ENCODE data around the gene FRMD4A.

DNA sequence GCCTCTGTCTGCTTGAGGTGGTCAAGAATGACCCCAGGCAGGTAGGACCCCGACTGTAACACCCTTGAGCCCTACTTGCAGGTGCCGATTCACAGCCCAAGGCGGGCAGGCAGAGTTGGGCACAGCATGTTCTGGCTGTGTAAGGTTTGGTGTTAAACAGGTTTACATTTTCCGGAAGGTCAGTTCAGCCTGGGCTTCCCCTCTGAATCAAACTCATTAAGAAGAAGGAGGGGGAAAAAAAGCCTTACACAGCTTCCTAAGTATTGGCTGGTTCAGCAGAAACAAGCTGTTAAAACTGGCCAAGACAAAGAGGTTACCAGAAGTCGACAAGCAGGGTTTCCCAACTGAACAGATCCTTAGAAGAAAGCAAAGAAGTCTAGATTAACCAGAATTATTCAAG lies 611.3 kb downstream of the FRMD4A start:
- TF ChIP-seq STAT3 (IDR thresholded peaks at IDR 0.05; ENCODE audit: low read depth, low read length) (no peak), KDM1A (IDR thresholded peaks at IDR 0.05; ENCODE audit: borderline replicate concordance) (no peak), RAD21 (IDR thresholded peaks at IDR 0.05; ENCODE audit: insufficient read depth, low read depth, low read length) (no peak), TAF1 (IDR thresholded peaks at IDR 0.05; ENCODE audit: borderline replicate concordance, low read depth, low read length) (no peak), NFXL1 (IDR thresholded peaks at IDR 0.05; ENCODE audit: borderline replicate concordance) (no peak), EZH2 (IDR thresholded peaks at IDR 0.05; ENCODE audit: borderline replicate concordance, control insufficient read depth, low read depth, low read length) (no peak), MYC (IDR thresholded peaks at IDR 0.05; ENCODE audit: insufficient read depth, insufficient read length, insufficient replicate concordance, low read length, severe bottlenecking) (no peak), EP300 (IDR thresholded peaks at IDR 0.05; ENCODE audit: borderline replicate concordance in 1 of 2, control insufficient read depth in 1 of 2, low read depth in 2 of 2, low read length in 2 of 2) (no peak), CREM (IDR thresholded peaks at IDR 0.05; ENCODE audit: low read depth) (no peak), TCF12 (IDR thresholded peaks at IDR 0.05; ENCODE audit: low read depth, low read length) (no peak)
- TF ChIP-seq, protein P1, sequence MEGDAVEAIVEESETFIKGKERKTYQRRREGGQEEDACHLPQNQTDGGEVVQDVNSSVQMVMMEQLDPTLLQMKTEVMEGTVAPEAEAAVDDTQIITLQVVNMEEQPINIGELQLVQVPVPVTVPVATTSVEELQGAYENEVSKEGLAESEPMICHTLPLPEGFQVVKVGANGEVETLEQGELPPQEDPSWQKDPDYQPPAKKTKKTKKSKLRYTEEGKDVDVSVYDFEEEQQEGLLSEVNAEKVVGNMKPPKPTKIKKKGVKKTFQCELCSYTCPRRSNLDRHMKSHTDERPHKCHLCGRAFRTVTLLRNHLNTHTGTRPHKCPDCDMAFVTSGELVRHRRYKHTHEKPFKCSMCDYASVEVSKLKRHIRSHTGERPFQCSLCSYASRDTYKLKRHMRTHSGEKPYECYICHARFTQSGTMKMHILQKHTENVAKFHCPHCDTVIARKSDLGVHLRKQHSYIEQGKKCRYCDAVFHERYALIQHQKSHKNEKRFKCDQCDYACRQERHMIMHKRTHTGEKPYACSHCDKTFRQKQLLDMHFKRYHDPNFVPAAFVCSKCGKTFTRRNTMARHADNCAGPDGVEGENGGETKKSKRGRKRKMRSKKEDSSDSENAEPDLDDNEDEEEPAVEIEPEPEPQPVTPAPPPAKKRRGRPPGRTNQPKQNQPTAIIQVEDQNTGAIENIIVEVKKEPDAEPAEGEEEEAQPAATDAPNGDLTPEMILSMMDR (IDR thresholded peaks at IDR 0.05 in 2 of 3, conservative IDR thresholded peaks at IDR 0.05 in 1 of 3; ENCODE audit: control insufficient read depth in 2 of 3, extremely low read depth in 1 of 3, insufficient read depth in 1 of 3, low read depth in 3 of 3, low read length in 3 of 3), result no peak
- TF ChIP-seq, protein P2, sequence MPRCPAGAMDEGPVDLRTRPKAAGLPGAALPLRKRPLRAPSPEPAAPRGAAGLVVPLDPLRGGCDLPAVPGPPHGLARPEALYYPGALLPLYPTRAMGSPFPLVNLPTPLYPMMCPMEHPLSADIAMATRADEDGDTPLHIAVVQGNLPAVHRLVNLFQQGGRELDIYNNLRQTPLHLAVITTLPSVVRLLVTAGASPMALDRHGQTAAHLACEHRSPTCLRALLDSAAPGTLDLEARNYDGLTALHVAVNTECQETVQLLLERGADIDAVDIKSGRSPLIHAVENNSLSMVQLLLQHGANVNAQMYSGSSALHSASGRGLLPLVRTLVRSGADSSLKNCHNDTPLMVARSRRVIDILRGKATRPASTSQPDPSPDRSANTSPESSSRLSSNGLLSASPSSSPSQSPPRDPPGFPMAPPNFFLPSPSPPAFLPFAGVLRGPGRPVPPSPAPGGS (IDR thresholded peaks at IDR 0.05; ENCODE audit: borderline replicate concordance, insufficient read depth, low read depth, low read length, poor library complexity, severe bottlenecking), result no peak

Data from GM12878 (cell line).